Prostate gland (tissue), 2 donors: ENCODE measurements around the gene TICRR. TPM values are rescaled to one million over a fixed set of nuclear protein-coding genes. Genes with fewer than 3 reads are reported as not detected.

Source experiments
- DNase-seq: peaks from one replicate; pipeline ENCODE4 v3.0.0-alpha.2; 2019; ENCODE audit warnings: low spot score
- H3K27ac ChIP-seq, 2 donors: fragments of 200-600 bp; sonication (generic); 2 replicates each; pipeline ENCODE4 v1.5.1; 2017 to 2019
- H3K27me3 ChIP-seq: fragments of 200-600 bp; sonication (generic); replicated peaks from 2 replicates; pipeline ENCODE4 v1.5.1; 2019; ENCODE audit not compliant: insufficient read depth
- H3K36me3 ChIP-seq, 2 donors: fragments of 200-600 bp; sonication (generic); 1 replicate in 1 of 2; 2 replicates in 1 of 2; pipeline versions ENCODE4 v1.5.1 to v1.8.1; 2017 to 2019
- H3K4me1 ChIP-seq: fragments of 200-600 bp; sonication (generic); replicated peaks from 2 replicates; pipeline ENCODE4 v1.5.1; 2019
- H3K4me3 ChIP-seq, 2 donors: fragments of 200-600 bp; sonication (generic); 2 replicates each; pipeline ENCODE4 v1.5.1; 2017 to 2019
- H3K9me3 ChIP-seq: fragments of 200-600 bp; sonication (generic); 2 replicates; pipeline ENCODE4 v1.5.1; 2017
- POLR2A ChIP-seq: fragments of 450-650 bp; IDR thresholded peaks from one replicate; pipeline ENCODE4 v1.6.1; 2016; ENCODE audit warnings: antibody characterized with exemption, mild to moderate bottlenecking
- POLR2AphosphoS5 ChIP-seq: sonication (generic); formaldehyde crosslinking; IDR thresholded peaks from one replicate; pipeline ENCODE4 v1.6.1; 2017; ENCODE audit warnings: antibody characterized with exemption
- WGBS: methylation state at CpG from one replicate; pipeline ENCODE4 v1.1.5; 2018; 5-methylcytosine and 5-hydroxymethylcytosine counted together
- intact Hi-C: fragments of 100-400 bp; cut with DNase I; formaldehyde crosslinking; loops from one replicate; pipeline ENCODE4 v1.14.2; 2022
- total RNA-seq, 2 donors: library from RNA; depleted of rRNA; stranded (reverse); fragments of >200 nt; gene quantifications; one replicate each; pipeline ENCODE4 v1.1.0, GENCODE V29; 2016
- TF ChIP-seq, protein P1 (sequence below), 4 experiments: fragments of 200-600 bp in 2 of 4; fragments of 450-650 bp in 2 of 4; sonication (generic) in 2 of 4; IDR thresholded peaks; 1 replicate in 3 of 4; 2 replicates in 1 of 4; pipeline ENCODE4 v1.5.1; 2016 to 2019; ENCODE audit warnings: antibody characterized with exemption in 4 of 4, mild to moderate bottlenecking in 2 of 4, moderate library complexity in 2 of 4

The TICRR gene
- total RNA-seq, 2 donors from 2014 or later, result 0.55 to 4.1 TPM

DNA sequence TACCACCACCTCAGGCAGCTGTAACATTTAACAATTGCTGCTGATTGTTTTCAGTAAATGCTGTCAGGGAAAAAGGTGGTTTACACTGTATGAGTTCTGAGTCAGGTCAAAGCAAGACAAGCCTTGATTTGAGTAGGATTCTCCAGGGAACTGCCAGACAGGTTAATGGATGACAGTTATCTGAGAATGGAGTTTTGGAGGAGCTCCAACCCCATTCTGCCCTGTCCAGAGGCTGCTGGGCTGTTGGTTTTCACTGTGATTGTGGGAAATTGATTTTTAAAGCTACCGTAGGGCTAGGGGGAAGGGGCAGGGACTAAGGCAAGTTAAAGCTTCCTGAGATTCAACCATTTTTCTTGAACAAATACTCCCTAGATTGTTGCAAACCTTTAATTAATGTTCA, 39.9 kb downstream of the TICRR start:
- DNase-seq, result no peak
- no peak overlapping the region for H3K4me3 ChIP-seq
- no peaks in the 10 kb centered on the region for H3K4me1 ChIP-seq
- no peak for TF ChIP-seq POLR2A
- TF ChIP-seq POLR2AphosphoS5, result no peak
- TF ChIP-seq, protein P1, sequence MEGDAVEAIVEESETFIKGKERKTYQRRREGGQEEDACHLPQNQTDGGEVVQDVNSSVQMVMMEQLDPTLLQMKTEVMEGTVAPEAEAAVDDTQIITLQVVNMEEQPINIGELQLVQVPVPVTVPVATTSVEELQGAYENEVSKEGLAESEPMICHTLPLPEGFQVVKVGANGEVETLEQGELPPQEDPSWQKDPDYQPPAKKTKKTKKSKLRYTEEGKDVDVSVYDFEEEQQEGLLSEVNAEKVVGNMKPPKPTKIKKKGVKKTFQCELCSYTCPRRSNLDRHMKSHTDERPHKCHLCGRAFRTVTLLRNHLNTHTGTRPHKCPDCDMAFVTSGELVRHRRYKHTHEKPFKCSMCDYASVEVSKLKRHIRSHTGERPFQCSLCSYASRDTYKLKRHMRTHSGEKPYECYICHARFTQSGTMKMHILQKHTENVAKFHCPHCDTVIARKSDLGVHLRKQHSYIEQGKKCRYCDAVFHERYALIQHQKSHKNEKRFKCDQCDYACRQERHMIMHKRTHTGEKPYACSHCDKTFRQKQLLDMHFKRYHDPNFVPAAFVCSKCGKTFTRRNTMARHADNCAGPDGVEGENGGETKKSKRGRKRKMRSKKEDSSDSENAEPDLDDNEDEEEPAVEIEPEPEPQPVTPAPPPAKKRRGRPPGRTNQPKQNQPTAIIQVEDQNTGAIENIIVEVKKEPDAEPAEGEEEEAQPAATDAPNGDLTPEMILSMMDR (IDR thresholded peaks at IDR 0.05), result no peak
- intact Hi-C loops, result no loop called here
- H3K9me3 ChIP-seq, result no peaks in the 10 kb centered on the region
- H3K27ac ChIP-seq, result no peak overlapping the region
- H3K36me3 ChIP-seq, result no peaks in the 10 kb centered on the region
- H3K27me3 ChIP-seq, result no peaks in the 10 kb centered on the region
- WGBS, result 88% methylated on average over 1 of the region's 1 CpG

GRCh38 chr15:89616228-89616627, 41.0 kb downstream of the TICRR start:
- no peak overlapping the region for H3K27ac ChIP-seq
- over 99% methylated on average over 4 of the region's 4 CpGs for WGBS
- no peak for DNase-seq
- no peaks in the 10 kb centered on the region for H3K27me3 ChIP-seq
- H3K9me3 ChIP-seq, result no peaks in the 10 kb centered on the region
- no peak overlapping the region for H3K4me3 ChIP-seq
- no peaks in the 10 kb centered on the region for H3K4me1 ChIP-seq
- TF ChIP-seq POLR2A (no peak), POLR2AphosphoS5 (no peak)
- TF ChIP-seq, protein P1 (IDR thresholded peaks at IDR 0.05), result no peak
- H3K36me3 ChIP-seq, result no peaks in the 10 kb centered on the region
- intact Hi-C loops, result no loop called here

- TF ChIP-seq POLR2A, result no peak
- TF ChIP-seq POLR2AphosphoS5, result no peak
- TF ChIP-seq, protein P1 (IDR thresholded peaks at IDR 0.05), result no peak
- H3K4me1 ChIP-seq, result no peaks in the 10 kb centered on the region
- no peak for DNase-seq
- no peaks in the 10 kb centered on the region for H3K9me3 ChIP-seq
- H3K4me3 ChIP-seq, result no peak overlapping the region
- WGBS, result 67% methylated on average over 4 of the region's 4 CpGs
- intact Hi-C loops, result no loop called here
- no peaks in the 10 kb centered on the region for H3K36me3 ChIP-seq
- no peak overlapping the region for H3K27ac ChIP-seq
- no peaks in the 10 kb centered on the region for H3K27me3 ChIP-seq
These were observed 46.3 kb downstream of the TICRR start for GRCh38 chr15:89621547-89621946.

DNA sequence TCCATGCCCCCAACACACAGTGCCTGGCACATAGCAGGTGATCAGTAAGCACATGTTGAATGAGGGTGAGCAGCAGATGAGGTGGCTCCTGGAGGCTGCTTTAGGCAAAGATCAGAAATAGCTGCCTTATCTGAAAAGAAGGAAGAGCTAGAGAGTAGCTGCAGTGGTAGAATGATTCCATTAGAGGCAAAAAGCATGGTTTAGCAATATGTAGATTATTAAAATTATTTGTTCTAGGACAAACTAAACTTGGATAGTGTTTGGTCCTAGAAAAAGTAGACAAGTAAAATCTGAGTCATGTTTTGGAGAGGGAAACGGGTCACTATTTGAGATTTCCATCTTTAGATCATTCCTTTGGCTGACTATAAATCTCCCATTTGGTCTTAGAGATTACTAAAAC, 47.9 kb downstream of the TICRR start:
- no peaks in the 10 kb centered on the region for H3K27me3 ChIP-seq
- intact Hi-C loops, result no loop called here
- no peaks in the 10 kb centered on the region for H3K36me3 ChIP-seq
- H3K4me3 ChIP-seq, result no peak overlapping the region
- no peak for DNase-seq
- H3K4me1 ChIP-seq, result no peaks in the 10 kb centered on the region
- no peak overlapping the region for H3K27ac ChIP-seq
- TF ChIP-seq, protein P1 (IDR thresholded peaks at IDR 0.05), result no peak
- TF ChIP-seq POLR2A (no peak), POLR2AphosphoS5 (no peak)
- no peaks in the 10 kb centered on the region for H3K9me3 ChIP-seq
- WGBS, result 44% methylated on average over 1 of the region's 1 CpG

GRCh38 chr15:89625716-89626115, 50.4 kb downstream of the TICRR start:
- Histone ChIP-seq H3K4me1 (no peaks in the 10 kb centered on the region), H3K36me3 (no peaks in the 10 kb centered on the region), H3K9me3 (no peaks in the 10 kb centered on the region), H3K4me3 (no peak overlapping the region), H3K27ac (no peak overlapping the region), H3K27me3 (no peaks in the 10 kb centered on the region)
- no peak for DNase-seq
- intact Hi-C loops, result no loop called here
- TF ChIP-seq, protein P1 (IDR thresholded peaks at IDR 0.05), result no peak
- TF ChIP-seq POLR2A, result no peak
- TF ChIP-seq POLR2AphosphoS5, result no peak
- WGBS, result 92% methylated on average over 9 of the region's 9 CpGs
